HG03558 (cell line): Measurements from ENCODE around the gene HOXA7.

Experiments used
- ATAC-seq: cut with Tn5 transposase; IDR thresholded peaks from one replicate; pipeline ENCODE4 v1.9.1; 2021; ENCODE audit warnings: moderate number of reproducible peaks; ENCODE audit not compliant: unreplicated experiment; ENCODE audit errors: extremely low read depth

HOXA7 gene

GRCh38 chr7:27139334-27140125 is 16.9 kb downstream of the HOXA7 start:
- no peak for ATAC-seq

DNA sequence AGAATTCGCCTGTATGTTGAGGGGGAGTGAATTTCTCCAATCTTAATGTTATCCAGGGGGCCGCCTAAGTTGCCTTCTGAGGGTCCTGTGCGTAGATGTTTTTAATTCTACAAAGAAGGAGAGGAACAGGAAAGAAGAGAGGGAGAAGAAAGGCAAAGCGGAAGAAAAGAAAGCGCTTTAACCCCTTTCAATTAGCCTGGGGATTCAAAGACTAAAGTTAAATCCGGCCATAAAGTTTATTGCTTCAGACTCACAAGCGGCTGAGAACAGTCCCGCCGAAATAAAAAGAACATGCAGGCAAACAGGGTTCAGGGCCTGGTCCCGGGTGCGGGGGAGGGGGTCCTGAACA is 17.5 kb downstream of the HOXA7 start:
- no peak for ATAC-seq

- no peak for ATAC-seq
Measured at GRCh38 chr7:27138472-27138871, 18.0 kb downstream of the HOXA7 start.

DNA sequence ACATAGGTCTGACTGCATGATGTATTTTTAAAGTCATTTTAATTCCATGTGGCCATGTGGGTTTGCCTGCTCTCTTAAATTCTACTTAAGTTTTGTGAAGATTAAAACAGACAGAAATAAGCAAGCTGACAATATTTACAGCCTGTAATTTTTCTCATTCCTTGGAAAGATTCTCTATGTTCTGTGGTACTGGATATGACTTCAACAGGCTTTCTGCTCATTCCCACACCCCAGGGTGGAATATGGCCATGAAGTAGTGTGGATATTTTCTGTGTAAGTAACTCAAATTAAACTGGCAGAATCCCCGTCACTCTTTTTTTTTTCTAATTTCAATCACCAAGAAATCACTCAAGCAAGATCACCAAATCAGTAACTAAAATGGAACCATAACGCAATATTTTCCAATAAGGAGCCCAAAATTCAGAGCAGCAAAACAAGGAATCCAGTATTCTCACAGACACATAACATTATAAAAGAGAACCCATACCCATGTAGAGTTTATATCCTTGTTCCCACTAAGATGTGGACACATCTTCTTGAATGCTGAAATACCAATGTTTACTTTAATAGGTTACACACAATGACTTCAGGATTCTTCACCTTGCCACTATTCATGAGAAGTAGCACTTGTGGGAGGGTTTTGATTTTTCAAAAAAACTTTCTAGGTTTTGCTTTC is 18.7 kb downstream of the HOXA7 start:
- no peak for ATAC-seq

DNA sequence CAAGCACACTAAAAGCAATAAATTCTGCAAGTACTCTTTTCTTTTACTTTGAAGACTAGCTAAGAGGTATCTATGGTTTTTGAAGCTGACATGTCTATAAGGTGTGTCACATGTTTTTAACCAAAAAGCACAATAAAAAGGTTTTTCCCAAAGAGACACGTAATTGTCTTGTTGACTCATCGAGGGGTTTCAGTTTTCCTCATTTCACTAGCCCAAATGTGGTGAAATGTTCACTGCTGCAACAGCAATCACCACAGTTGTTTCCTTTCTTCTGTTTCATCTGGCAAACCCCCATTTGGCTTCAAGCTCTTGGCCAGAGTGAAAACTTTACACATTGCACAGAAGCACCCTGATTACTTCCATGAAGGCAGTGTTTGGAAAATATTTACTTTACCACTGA is 22.1 kb downstream of the HOXA7 start:
- ATAC-seq = no peak

GRCh38 chr7:27133409-27134231 is 22.9 kb downstream of the HOXA7 start:
- ATAC-seq = no peak

GRCh38 chr7:27132978-27133377 is 23.5 kb downstream of the HOXA7 start:
- ATAC-seq = no peak

DNA sequence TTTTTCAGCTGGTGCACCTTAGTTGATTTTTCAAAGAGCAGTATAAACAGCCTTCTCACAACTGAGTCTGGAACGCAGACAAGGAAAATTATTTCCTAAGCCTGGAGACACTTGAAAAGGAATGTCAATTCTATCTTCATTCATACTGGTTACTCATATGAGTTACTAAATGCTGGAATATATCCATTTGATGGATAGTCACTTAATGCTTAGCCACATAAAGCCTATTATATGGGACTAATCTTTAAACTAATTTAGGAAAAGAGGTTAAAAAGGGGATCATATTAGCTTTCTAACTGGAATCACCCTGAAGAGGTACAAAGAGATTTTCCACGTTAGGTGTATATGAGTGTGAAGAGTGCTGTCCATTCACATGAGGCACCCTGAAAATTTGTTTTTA is 24.3 kb downstream of the HOXA7 start:
- no peak for ATAC-seq

DNA sequence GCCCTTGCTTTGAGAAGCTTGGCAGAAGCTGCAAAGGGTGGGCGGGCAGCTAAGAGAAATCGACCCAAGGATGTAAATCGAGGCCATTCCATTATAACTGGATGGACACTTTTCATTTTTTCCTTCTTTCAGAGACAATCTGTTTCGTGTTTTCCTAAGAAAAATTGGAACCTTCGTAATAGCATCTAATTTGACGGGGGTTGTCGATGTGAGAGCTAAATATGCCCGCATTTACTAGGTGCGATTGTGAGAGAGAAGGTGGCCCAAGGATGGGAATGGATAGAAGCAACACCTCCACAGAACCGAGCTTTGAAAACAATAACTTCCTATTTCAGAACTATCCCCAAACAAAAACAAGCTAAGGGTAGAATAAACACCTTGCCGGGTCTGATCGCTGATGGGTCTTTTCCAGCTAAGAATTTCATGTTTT is 25.1 kb downstream of the HOXA7 start:
- ATAC-seq = no peak

- no peak for ATAC-seq
Measured at GRCh38 chr7:27130540-27131389, 25.7 kb downstream of the HOXA7 start, which contains the start of gene HOXA4. Gene HOXA4 (minus strand): TSS chr7:27130757. CDS start chr7:27130733, 24 bp downstream.

GRCh38 chr7:27129729-27130539 is 26.5 kb downstream of the HOXA7 start:
- ATAC-seq = no peak

- no peak for ATAC-seq
Measured at GRCh38 chr7:27128776-27129728, 27.4 kb downstream of the HOXA7 start.

DNA sequence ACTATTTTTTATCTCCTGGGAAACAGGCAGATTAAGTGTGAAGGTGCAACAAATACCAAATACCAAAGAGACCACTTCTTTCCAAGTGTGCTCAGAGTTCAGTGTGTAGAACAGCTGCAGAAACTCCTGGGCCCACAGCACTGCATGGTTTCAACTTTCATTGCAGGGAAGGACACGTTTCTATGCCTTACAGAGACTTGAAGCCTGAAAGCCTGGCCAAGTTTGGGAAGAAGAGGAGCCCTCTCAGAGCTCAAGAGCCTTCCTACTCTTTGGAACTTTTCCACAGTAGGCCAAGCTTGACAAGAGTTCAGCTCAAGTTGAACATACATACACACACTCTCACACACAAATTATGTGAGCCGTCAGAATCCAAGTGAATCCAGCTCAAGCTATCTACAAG is 28.4 kb downstream of the HOXA7 start:
- no peak for ATAC-seq

- ATAC-seq = no peak
Measured at GRCh38 chr7:27126596-27127327, 29.7 kb downstream of the HOXA7 start.

DNA sequence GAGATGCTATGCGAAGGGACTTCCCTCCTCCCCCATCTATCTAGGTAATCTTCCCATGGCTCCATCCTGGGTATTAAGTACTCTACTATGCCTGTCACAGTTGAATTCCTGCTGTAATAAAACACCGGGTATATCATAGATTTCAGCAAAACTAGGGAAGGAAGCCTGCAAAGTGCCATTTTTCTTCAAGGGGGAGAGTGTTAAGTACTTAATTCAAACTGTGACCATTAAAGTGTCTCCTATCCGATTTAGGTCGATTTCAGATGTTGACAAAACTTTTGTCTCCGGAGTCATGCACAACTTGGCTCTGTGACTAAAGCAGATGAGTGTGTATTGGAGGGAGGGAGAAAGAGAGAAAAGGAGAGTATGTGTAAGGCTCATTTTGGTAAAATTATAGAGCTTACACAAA is 30.5 kb downstream of the HOXA7 start:
- no peak for ATAC-seq

GRCh38 chr7:27124902-27125689 is 31.4 kb downstream of the HOXA7 start:
- no peak for ATAC-seq
